Measurements from ENCODE around the gene WEE1.

WEE1 gene

GRCh38 chr11:9529334-9529650, 44.2 kb upstream of the WEE1 start:
- in situ Hi-C loops (cut with MboI; ENCODE audit: low pct_unique_long_range_greater_than_20kb, low sequenced_read_pairs, unreplicated experiment) = loop anchor here (25.0 kb wide), 1 partner anchor 433 kb away; no protein-coding TSS in a partner anchor
- TF ChIP-seq CTCF (IDR thresholded peaks at IDR 0.05; ENCODE audit: extremely low read depth, insufficient read depth, missing control alignments) = no peak
- no peak for DNase-seq (ENCODE audit: low spot score)

DNA sequence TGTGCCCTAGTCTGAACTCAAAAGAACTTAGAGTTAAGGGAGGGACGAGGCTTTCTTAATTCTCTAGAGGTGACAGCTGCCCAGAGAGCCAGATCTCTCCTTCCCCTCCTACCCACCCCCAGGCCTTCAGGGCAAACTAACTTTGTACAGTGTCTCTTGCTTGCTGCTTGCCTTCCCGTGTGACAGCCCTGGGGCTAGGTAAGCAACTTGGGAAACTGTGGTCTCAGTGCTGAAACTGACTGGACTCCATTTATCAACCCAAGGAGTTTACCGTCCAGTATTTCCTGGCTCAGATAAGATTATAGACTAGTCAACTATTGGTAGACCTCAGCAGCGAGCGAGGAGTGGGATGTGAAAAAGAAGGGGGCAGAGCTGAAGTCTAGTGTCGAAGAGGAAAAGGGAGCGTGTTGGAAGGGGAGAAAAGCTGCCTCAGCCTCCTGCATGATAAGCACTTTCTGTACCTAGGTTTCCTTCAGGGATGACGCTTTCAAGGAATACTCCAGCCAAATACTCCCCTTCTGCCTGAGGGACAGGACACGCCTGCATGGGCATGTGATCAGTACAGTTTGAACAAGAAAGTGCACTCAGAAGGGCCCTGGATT, 43.3 kb upstream of the WEE1 start:
- in situ Hi-C loops (cut with MboI; ENCODE audit: low pct_unique_long_range_greater_than_20kb, low sequenced_read_pairs, unreplicated experiment) = loop anchor here (10.0 to 25.0 kb wide), 2 partner anchors 215 to 432 kb away; no protein-coding TSS in a partner anchor
- no peak for DNase-seq (ENCODE audit: low spot score)
- no peak for TF ChIP-seq CTCF (IDR thresholded peaks at IDR 0.05; ENCODE audit: extremely low read depth, insufficient read depth, missing control alignments)

DNA sequence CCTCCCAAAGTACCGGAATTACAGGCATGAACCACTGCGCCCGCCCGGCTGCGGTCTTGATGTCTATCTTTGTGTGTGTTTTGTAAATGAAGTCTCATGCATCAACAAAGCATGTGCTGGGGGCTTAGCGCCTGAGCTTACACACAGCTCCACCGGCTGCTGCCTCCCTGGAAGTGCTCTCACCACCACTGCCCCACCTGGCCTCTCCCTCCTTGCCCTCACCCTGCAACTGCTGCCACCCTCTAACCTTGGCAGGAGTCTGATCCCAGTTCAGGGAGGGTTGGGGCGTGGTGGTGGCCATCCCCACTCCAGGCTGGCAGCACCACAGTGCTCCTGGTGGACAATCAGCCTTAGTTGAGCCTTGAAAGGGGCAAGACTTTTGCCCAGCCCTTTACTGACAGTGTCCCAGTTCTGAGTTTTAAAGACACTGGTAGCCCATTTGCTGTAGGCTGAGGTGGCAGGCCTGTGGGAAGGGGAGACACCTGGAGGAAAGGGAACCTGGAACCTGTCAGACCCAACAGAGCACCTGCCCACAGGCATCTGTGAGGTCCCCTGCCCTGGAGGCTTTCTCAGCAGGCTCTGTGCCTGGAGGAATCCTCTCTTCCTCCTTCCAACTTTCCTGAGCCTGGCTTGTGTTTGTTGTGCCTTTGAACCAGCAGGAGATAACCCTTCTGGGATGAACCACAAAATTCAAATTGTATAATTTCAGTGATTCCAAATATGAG, 42.4 kb upstream of the WEE1 start:
- no peak for DNase-seq (ENCODE audit: low spot score)
- TF ChIP-seq CTCF (IDR thresholded peaks at IDR 0.05; ENCODE audit: extremely low read depth, insufficient read depth, missing control alignments) = no peak
- in situ Hi-C loops (cut with MboI; ENCODE audit: low pct_unique_long_range_greater_than_20kb, low sequenced_read_pairs, unreplicated experiment) = loop anchor here (10.0 to 25.0 kb wide), 2 partner anchors 214 to 431 kb away; no protein-coding TSS in a partner anchor

- DNase-seq (ENCODE audit: low spot score) = no peak
- in situ Hi-C loops (cut with MboI; ENCODE audit: low pct_unique_long_range_greater_than_20kb, low sequenced_read_pairs, unreplicated experiment) = loop anchor here (10.0 to 25.0 kb wide), 2 partner anchors 212 to 429 kb away; no protein-coding TSS in a partner anchor
- no peak for TF ChIP-seq CTCF (IDR thresholded peaks at IDR 0.05; ENCODE audit: extremely low read depth, insufficient read depth, missing control alignments)
These were observed 40.4 kb upstream of the WEE1 start for GRCh38 chr11:9533058-9533457.

DNA sequence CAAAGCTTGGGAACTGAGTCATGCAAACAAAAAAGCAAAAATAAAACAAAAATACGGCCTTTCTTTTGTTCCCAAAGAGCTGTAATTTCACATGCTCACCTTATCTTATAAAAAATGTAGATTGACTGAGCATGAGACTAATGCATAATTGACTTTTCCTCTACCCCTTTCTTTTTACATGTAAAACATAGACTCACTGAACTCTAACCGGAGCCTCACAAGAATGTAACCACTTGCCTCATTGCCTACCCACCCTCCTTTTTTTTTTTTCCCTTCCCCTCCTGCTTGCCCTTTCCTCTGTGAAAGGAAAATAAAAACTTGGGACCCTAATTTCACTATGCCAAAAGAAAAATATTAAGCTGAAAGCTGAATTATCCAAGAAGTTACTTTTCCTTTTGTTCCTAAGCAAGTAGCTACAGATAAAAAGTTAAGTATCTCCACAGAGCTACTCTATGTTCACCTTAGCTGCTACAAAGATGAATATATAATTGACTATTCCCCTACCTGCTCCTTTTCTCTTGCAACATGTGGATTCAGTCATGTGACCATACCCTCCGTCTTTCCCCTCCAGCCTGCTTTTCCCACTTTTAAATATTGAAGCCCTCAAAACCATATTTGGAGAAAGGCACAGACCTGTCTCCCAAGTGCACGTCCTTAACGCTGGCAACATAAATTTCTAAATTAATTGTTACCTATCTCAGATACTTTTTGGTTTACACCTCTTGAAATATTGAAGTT, 39.6 kb upstream of the WEE1 start:
- no peak for TF ChIP-seq CTCF (IDR thresholded peaks at IDR 0.05; ENCODE audit: extremely low read depth, insufficient read depth, missing control alignments)
- in situ Hi-C loops (cut with MboI; ENCODE audit: low pct_unique_long_range_greater_than_20kb, low sequenced_read_pairs, unreplicated experiment) = loop anchor here (10.0 to 25.0 kb wide), 2 partner anchors 211 to 428 kb away; no protein-coding TSS in a partner anchor
- no peak for DNase-seq (ENCODE audit: low spot score)

- in situ Hi-C loops (cut with MboI; ENCODE audit: low pct_unique_long_range_greater_than_20kb, low sequenced_read_pairs, unreplicated experiment) = loop anchor here (10.0 to 25.0 kb wide), 2 partner anchors 210 to 427 kb away; no protein-coding TSS in a partner anchor
- peak; percentile 72 for DNase-seq (ENCODE audit: low spot score)
- peak; percentile 84 for TF ChIP-seq CTCF (IDR thresholded peaks at IDR 0.05; ENCODE audit: extremely low read depth, insufficient read depth, missing control alignments)
These were observed 38.2 kb upstream of the WEE1 start for GRCh38 chr11:9535189-9535781.
